Common myeloid progenitor, CD34-positive (primary cell): ENCODE results near the gene SERINC5.
A peak's percentile ranks its signal among the peaks of the same experiment; 100 is the strongest.

Experiments
- CTCF ChIA-PET: fragments of 350-600 bp; sonication (Branson Sonifier 250); formaldehyde crosslinking; loops from one replicate; lab custom pipeline; 2021; ENCODE audit warnings: antibody characterized with exemption; lab: Charles Lee
- POLR2A ChIA-PET: fragments of 350-600 bp; sonication (Branson Sonifier 250); formaldehyde crosslinking; loops from one replicate; lab custom pipeline; 2021; ENCODE audit warnings: antibody characterized with exemption; lab: Charles Lee
- DNase-seq, 3 donors: peaks; one replicate each; pipeline versions ENCODE4 v3.0.0 to v3.0.0-alpha.2; 2013
- H3K27ac ChIP-seq, 2 experiments: 1 replicate in 1 of 2; 2 replicates in 1 of 2; pipeline ENCODE4 v1.7.0; 2013; ENCODE audit warnings: inconsistent platforms in 2 of 2, low read length in 2 of 2, mild to moderate bottlenecking in 2 of 2, low read depth in 1 of 2, moderate library complexity in 1 of 2; ENCODE audit not compliant: severe bottlenecking in 2 of 2, insufficient read depth in 1 of 2, poor library complexity in 1 of 2
- H3K27me3 ChIP-seq, 5 experiments: replicated peaks in 2 of 5; 1 replicate in 3 of 5; 2 replicates in 2 of 5; pipeline versions ENCODE4 v1.6.1 to v1.7.0; 2013; ENCODE audit warnings: low read length in 4 of 5, mild to moderate bottlenecking in 2 of 5, moderate library complexity in 2 of 5, inconsistent platforms in 1 of 5; ENCODE audit not compliant: insufficient read depth in 5 of 5, control insufficient read depth in 4 of 5
- H3K36me3 ChIP-seq, 4 experiments: 1 replicate in 2 of 4; 2 replicates in 2 of 4; pipeline versions ENCODE4 v1.6.1 to v1.7.0; 2013; ENCODE audit warnings: low read length in 3 of 4, control low read depth in 1 of 4, mild to moderate bottlenecking in 1 of 4; ENCODE audit not compliant: control insufficient read depth in 4 of 4, insufficient read depth in 4 of 4
- H3K4me1 ChIP-seq, 4 experiments: 1 replicate in 3 of 4; 2 replicates in 1 of 4; pipeline versions ENCODE4 v1.6.1 to v1.7.1; 2013; ENCODE audit warnings: low read length in 3 of 4, mild to moderate bottlenecking in 3 of 4, control low read depth in 1 of 4, inconsistent platforms in 1 of 4, moderate library complexity in 1 of 4; ENCODE audit not compliant: control insufficient read depth in 4 of 4, insufficient read depth in 4 of 4; ENCODE audit errors: control extremely low read depth in 1 of 4
- H3K4me3 ChIP-seq, 7 experiments: 1 replicate in 4 of 7; 2 replicates in 3 of 7; pipeline versions ENCODE4 v1.5.1 to v1.7.0; 2013; ENCODE audit warnings: mild to moderate bottlenecking in 7 of 7, low read length in 6 of 7, moderate library complexity in 6 of 7, inconsistent platforms in 2 of 7, low read depth in 2 of 7, control low read depth in 1 of 7; ENCODE audit not compliant: insufficient read depth in 4 of 7, control insufficient read depth in 1 of 7; ENCODE audit errors: extremely low read depth in 1 of 7
- H3K9me3 ChIP-seq, 5 experiments: 1 replicate in 4 of 5; 2 replicates in 1 of 5; pipeline versions ENCODE4 v1.6.1 to v1.7.1; 2013; ENCODE audit warnings: low read length in 4 of 5, mild to moderate bottlenecking in 2 of 5, inconsistent platforms in 1 of 5, low read depth in 1 of 5, moderate library complexity in 1 of 5; ENCODE audit not compliant: control insufficient read depth in 4 of 5, insufficient read depth in 2 of 5; ENCODE audit errors: control extremely low read depth in 1 of 5
- WGBS: methylation state at CpG from one replicate; pipeline ENCODE4 v1.1.5; 2013; ENCODE audit not compliant: insufficient coverage; 5-methylcytosine and 5-hydroxymethylcytosine counted together

Gene SERINC5

DNA sequence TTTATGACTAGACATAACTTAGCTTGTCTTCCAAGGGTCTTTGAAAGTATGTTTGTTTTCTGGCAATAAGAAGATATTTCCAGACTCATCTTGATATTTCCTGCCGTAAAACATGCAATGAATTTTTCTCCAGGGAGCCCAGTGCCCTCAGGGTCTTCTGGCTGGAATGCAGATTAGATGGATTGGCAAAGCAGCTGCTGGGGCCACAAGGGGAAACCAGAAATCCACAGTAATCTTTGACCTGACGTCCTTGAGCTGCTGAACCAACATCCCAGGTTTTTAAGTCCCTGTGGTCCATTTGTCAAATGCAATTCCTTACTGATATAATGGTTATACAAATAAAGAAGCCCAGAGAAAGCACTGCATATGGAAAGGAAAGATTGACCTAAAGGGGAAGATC is 127.7 kb downstream of the SERINC5 start:
- H3K36me3 ChIP-seq = no peaks in the 10 kb centered on the region
- no peak overlapping the region for H3K27ac ChIP-seq
- no peak for DNase-seq
- H3K27me3 ChIP-seq = no peaks in the 10 kb centered on the region
- H3K4me3 ChIP-seq = no peak overlapping the region
- ChIA-PET POLR2A (no interaction called here), CTCF (no interaction called here)
- H3K4me1 ChIP-seq = peaks cover 0 to 15% (median 0%) of the 10 kb centered on the region in 4 experiments
- 100% methylated on average over 1 of the region's 2 CpGs for WGBS
- peaks cover 0 to 6% (median 0%) of the 10 kb centered on the region in 5 experiments for H3K9me3 ChIP-seq

- H3K36me3 ChIP-seq = no peaks in the 10 kb centered on the region
- ChIA-PET POLR2A (no interaction called here), CTCF (no interaction called here)
- WGBS = 100% methylated on average over 1 of the region's 4 CpGs
- H3K9me3 ChIP-seq = peaks cover 0 to 6% (median 0%) of the 10 kb centered on the region in 5 experiments
- H3K27me3 ChIP-seq = no peaks in the 10 kb centered on the region
- H3K4me1 ChIP-seq = peaks cover 0 to 15% (median 0%) of the 10 kb centered on the region in 4 experiments
- DNase-seq = peak in 2 of 3 donors; percentile 37 to 60
- H3K4me3 ChIP-seq = no peak overlapping the region
- H3K27ac ChIP-seq = no peak overlapping the region
Observed at GRCh38 chr5:80127116-80127552, 128.7 kb downstream of the SERINC5 start.

DNA sequence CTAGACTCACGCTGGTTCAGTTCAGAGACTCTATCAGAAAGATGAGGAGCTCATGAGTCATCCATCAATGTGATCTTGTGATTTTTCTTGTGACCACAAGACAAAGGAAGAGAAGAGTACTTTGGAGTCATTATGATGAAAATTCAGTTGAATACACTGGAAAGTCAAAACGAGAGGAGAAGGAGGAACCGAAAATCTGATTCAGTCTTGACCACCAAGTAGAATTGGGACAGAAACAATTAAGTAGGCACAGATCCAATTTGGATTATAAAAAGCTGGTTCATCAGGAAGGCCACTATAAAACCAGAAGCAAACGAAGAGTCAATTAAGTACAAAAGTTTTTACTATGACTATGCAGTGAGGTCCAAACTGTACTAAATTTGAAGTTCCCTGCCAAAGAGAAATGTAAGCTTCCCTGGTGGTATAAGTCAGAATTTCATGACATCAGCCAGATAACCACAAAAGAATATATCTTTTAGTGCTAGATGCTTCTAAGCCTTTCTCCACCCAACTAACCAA is 129.8 kb downstream of the SERINC5 start:
- 85% methylated on average over 3 of the region's 4 CpGs for WGBS
- Histone ChIP-seq H3K4me1 (peaks cover 0 to 15% (median 0%) of the 10 kb centered on the region in 4 experiments), H3K27ac (no peak overlapping the region), H3K27me3 (no peaks in the 10 kb centered on the region), H3K9me3 (peaks cover 0 to 8% (median 2%) of the 10 kb centered on the region in 5 experiments), H3K4me3 (no peak overlapping the region), H3K36me3 (no peaks in the 10 kb centered on the region)
- ChIA-PET CTCF (no interaction called here), POLR2A (no interaction called here)
- peak in 1 of 3 donors; percentile 35 for DNase-seq

- ChIA-PET CTCF (no interaction called here), POLR2A (no interaction called here)
- 96% methylated on average over 9 of the region's 11 CpGs for WGBS
- Histone ChIP-seq H3K27me3 (no peaks in the 10 kb centered on the region), H3K4me1 (peaks cover 0 to 15% (median 0%) of the 10 kb centered on the region in 4 experiments), H3K9me3 (peaks cover 0 to 9% (median 0%) of the 10 kb centered on the region in 5 experiments), H3K27ac (no peak overlapping the region), H3K4me3 (no peak overlapping the region), H3K36me3 (no peaks in the 10 kb centered on the region)
- DNase-seq = no peak
Observed at GRCh38 chr5:80125022-80125961, 130.6 kb downstream of the SERINC5 start.

DNA sequence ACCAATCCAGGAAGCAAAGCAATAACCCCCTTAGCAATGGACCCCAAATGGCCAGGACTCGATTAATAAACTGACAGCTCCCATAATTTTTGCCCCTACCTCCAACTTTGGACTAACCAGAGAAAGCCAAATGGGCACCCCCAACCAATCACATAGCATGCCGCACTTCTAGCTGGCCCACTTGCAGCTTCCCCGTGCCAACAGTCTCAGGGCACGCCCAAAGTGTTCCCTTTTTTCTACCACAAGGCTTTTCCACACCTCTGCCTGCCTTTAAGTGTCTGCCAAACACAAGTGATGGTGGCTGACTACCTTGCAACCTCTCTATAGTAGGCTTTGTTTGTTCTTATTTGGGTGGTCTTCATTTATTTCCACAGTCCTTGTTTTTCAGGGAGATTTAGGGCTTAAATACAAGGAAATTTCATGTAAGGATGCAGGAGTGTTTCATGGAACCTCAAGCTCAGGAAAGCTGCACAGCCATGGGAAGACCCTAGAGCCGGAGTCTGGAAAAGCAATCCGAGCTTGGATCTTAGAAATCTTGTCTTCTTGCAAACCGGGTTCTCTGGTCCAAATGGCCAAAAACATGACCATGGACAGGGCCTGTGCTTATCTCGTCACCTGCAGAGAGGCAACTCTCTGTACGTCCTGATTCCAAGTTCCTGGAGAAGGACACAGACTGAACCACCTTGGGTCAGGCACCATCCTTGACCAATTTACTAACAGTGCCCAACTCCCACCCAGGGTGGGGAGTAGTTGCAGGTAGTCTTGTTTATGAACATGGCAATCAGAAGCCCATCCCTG is 131.5 kb downstream of the SERINC5 start:
- POLR2A ChIA-PET = no interaction called here

GRCh38 chr5:80122579-80122978 is 133.3 kb downstream of the SERINC5 start:
- no peaks in the 10 kb centered on the region for H3K27me3 ChIP-seq
- no peak overlapping the region for H3K27ac ChIP-seq
- H3K4me1 ChIP-seq = peaks cover 0 to 15% (median 0%) of the 10 kb centered on the region in 4 experiments
- H3K4me3 ChIP-seq = no peak overlapping the region
- ChIA-PET POLR2A (no interaction called here), CTCF (no interaction called here)
- peaks cover 0 to 10% (median 2%) of the 10 kb centered on the region in 5 experiments for H3K9me3 ChIP-seq
- no peaks in the 10 kb centered on the region for H3K36me3 ChIP-seq
- 45% methylated on average over 2 of the region's 2 CpGs for WGBS
- peak in 2 of 3 donors; percentile 35 to 47 for DNase-seq

More for the DNA sequence above, 131.5 kb downstream of the SERINC5 start:
- Histone ChIP-seq H3K36me3 (no peaks in the 10 kb centered on the region), H3K4me3 (no peak overlapping the region), H3K9me3 (peaks cover 0 to 9% (median 0%) of the 10 kb centered on the region in 5 experiments), H3K27ac (no peak overlapping the region), H3K4me1 (peaks cover 0 to 15% (median 0%) of the 10 kb centered on the region in 4 experiments), H3K27me3 (no peaks in the 10 kb centered on the region)
- no peak for DNase-seq
- WGBS = 95% methylated on average over 9 of the region's 9 CpGs
- CTCF ChIA-PET = no interaction called here
